Activated CD4-positive, alpha-beta T cell treated with anti-CD3 and anti-CD28 coated beads, Interleukin-2, Interleukin-4, amounts not matched to agents 100 ng/mL and 50 ng/mL, durations not matched to agents 16 hours and 8 hours (primary cell): Measurements from ENCODE around the gene SUCNR1.
"Not testable (repeated sequence)": the region's sequence is repeated elsewhere in the genome, so short reads cannot be mapped to it uniquely, and the experiment has no call there.

ENCODE experiments used
- DNase-seq: peaks from one replicate; pipeline ENCODE4 v3.0.0-alpha.2; 2020; ENCODE audit warnings: low spot score

Gene SUCNR1

GRCh38 chr3:151900884-151901643 is 27.6 kb downstream of the SUCNR1 start:
- DNase-seq, result no peak

DNA sequence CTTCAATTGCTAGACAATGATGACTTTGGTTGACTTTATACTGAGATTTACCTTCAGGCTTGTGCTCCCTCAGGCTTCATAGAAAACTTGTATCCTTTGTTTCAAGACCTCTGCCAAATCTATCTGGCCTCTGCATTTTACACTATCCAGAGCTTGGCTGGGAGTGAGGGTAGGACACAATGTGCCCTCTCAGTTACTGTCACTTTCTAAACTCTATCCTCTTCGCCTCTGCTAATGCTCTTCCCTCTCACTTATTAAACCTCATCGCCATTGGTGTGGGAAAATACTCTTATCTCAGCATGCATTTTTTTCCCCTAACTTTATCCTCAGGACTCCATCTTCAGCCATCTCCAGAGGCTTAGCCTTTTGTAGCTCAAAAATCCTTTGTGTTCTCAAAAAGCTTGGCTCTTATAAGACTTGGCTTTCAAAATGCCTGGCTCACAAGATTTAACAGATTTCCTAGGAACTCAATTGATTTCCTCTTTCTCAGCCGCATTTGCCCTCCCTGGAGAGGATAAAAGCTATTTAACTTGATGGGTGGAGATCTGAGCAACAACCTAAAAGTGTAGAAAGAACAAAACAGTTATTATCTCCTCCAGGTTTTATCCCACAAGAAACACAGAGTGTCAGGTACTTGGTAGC is 28.3 kb downstream of the SUCNR1 start:
- DNase-seq, result no peak

DNA sequence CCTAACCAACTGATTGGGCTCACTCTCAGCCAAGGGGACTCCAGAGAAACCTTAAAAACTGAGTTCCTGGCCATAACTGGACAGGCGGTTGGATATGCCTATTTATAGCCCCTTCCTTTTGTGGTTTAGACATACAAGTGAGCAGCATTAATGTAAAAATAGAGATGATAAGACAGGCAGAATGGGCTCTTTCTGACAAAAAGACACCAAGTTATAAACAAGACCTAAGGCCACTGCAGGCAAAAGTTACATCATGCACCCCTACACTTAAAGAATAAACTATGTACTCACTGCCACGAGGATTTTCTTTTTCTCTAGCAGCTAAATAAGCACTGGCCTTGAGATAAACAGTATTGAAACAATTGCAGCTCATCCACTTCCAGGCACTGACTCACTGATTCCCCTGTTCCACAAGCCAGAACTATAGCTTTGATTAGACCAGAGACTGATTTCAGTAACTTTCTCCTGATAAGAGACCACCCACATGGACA is 30.1 kb downstream of the SUCNR1 start:
- no peak for DNase-seq

- DNase-seq, result no peak
Observed at GRCh38 chr3:151905647-151906046, 32.2 kb downstream of the SUCNR1 start.

DNA sequence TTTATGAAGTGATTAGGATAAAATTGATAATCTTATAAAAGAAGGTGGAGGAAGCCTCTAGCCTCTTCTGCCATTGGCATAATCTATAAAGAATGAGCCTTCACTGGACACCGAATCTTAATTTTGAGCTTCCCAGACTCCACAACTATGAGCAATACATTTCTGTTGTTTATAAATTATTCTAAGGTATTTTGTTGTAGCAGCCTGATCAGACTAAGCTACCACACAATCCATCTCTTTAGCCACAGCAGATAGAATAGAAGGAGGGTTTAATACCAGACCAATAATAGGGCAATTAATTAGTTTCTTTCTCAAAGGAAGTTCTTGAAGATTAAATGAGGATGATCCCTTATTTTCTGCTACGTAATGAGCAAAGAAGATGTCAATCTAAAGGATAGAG is 33.3 kb downstream of the SUCNR1 start:
- DNase-seq, result no peak

GRCh38 chr3:151908399-151908798 is 35.0 kb downstream of the SUCNR1 start:
- no peak for DNase-seq

GRCh38 chr3:151909681-151910405 is 36.4 kb downstream of the SUCNR1 start:
- no peak for DNase-seq

DNA sequence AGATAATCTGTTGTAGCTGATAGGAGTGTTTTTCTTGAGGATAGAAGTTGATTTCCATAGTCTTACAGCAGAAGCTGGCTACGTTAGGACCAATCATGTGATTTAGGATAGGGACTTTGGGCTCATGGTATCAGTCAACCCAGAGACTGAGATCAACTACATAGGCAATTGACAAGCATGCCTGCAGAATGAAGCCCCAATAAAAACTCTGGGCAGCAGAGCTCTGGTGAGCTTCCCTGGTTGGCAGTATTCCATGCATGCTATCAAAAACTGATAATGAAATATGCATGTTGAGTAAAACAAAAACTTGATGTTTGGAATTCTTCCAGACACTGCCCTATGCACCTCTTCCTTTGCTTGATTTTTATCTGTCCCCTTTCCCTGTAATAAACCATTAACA is 38.0 kb downstream of the SUCNR1 start:
- DNase-seq, result no peak

GRCh38 chr3:151912028-151912427 is 38.6 kb downstream of the SUCNR1 start:
- no peak for DNase-seq

GRCh38 chr3:151916781-151917180 is 43.3 kb downstream of the SUCNR1 start:
- DNase-seq, result no peak

GRCh38 chr3:151918253-151919029 is 45.0 kb downstream of the SUCNR1 start:
- DNase-seq, result peak; percentile 39

DNA sequence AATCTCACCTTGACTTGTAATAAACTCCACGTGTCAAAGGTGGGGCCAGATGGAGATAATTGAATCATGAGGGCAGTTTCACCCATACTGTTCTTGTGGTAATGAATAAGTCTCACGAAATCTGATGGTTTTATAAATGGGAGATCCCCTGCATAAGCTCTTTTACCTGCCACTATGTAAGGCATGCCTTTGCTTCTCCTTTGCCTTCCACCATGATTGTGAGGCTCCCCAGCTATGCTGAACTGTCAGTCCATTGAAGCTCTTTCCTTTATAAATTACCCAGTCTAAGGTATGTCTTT is 45.5 kb downstream of the SUCNR1 start:
- no peak for DNase-seq

DNA sequence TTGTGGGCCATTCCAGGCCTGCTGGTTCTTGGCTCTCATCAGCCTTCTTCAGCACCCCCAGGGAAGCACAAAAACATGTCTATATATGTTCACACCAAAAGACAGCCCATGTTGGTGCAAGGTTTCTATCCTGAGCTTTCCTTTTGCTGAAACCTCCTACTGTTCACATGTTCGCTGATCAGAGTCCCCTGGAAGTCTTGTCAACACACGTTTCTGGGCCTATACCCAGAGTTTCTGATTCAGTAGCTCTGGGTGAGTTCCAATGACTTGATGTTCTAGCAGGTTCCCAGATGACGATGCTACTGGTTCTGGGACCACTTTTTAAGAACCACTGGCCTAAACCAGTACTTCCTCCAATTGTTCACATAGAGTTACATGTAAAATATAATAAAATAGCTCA is 46.0 kb downstream of the SUCNR1 start:
- no peak for DNase-seq

DNA sequence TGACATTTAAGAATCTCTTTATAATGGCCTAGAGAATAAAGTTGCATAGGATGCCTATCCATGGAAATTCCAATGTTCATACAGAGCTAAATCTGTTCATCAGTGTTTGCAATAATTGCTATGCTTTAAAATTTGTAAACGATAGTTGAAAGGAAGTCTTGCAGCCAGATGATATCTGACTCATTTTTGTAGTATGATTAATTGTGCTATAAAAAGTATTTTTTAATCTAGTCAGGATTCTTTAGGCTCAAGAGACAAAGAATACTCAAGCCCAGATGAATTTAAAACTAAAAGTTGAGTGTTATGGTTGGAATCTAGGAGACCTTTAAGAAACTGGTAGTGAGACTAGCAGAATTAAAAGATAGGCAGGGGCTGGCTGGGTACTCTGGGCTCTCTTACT is 50.5 kb downstream of the SUCNR1 start:
- DNase-seq, result no peak

GRCh38 chr3:151924753-151925152 is 51.3 kb downstream of the SUCNR1 start:
- DNase-seq, result no peak

- DNase-seq, result peak; percentile 27
Observed at GRCh38 chr3:151925419-151925818, 52.0 kb downstream of the SUCNR1 start.

GRCh38 chr3:151925876-151926275 is 52.4 kb downstream of the SUCNR1 start:
- no peak for DNase-seq

GRCh38 chr3:151926956-151927355 is 53.5 kb downstream of the SUCNR1 start:
- no peak for DNase-seq

DNA sequence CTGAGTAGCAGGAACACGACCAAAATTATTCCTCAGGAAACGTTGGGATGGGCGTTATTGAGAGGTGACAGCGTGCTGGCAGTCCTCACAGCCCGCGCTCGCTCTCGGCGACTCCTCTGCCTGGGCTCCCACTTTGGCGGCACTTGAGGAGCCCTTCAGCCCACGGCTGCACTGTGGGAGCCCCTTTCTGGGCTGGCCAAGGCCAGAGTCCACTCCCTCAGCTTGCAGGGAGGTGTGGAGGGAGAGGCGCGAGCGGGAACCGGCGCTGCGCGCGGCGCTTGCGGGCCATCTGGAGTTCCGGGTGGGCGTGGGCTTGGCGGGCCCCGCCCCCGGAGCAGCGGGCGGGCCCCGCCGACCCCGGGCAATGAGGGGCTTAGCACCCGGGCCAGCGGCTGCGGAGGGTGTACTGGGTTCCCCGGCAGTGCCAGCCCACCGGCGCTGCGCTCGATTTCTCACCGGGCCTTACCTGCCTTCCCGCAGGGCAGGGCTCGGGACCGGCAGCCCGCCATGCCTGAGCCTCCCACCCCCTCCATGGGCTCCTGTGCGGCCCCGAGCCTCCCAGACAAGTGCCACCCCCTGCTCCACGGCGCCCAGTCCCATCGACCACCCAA is 54.6 kb downstream of the SUCNR1 start:
- not testable (repeated sequence) for DNase-seq

DNA sequence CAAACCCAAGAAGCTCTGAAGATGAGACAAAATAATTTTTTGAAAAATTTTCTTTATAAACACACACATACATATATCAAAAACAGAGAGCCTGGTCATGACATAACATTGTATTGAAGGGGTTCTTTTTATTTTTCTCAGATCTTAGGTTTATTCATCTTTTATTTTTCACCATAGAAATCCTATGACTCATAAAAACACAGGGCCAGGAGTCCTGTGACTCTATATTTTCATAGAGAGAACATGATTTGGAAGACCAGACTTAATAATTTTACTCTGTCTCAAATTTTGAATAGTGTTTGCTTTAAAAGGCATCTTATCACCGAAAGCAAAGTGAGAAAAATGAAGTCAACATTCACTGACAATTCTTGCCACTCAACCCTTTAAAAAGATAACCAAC is 57.7 kb downstream of the SUCNR1 start:
- DNase-seq, result no peak

DNA sequence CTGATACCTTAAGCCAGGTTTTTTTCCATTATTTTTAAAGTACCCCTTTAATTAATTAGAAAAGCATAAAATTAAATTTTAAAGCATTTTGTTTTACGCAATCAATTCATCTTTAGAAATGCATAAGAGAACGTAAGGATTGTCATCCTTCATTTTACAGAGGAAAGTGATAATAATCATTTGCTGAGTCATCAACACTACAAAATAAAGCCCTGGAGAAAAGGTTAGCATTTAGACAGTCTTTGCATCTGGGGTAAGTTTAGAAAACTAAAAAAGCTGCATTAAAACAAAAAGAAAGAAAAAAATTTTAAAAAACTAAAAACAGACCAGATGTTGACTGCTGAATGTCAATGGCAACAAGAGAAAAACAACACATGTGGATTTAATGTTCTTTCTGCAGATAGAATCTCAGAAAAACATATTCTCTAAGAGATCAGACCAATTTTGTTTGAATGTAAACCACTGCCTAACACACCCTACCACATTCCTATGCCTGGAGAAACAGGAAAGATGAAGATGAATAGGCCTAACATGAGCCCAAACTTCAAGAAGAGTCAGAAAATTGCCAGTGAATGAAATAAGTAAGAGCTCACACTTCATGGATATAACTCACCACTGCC is 59.9 kb downstream of the SUCNR1 start:
- no peak for DNase-seq
